Measurements from ENCODE around the gene CCHCR1.

CCHCR1 gene

DNA sequence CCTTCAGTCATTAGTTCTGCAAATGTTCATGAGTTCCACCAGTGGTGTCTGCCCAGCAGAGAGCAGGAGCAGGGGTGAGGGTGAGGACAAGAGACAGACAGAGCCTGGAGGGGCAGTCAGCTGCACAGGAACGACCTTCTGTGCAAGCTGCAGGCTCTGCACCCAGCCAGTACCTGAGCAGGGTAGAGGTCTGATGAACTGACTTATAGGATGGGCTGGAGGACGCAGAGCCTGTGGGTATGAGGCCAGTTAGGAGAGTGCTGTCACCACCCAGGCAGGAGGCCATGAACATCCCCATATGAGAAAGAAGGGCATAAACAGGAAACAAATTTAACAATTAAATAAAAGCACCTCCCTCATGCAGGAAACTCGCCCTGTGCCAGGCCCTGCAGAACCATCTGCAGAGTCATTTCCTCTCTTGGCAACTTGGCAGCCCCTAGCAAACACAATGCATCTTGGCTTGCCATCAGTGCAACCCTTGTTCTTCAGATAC is 63.2 kb downstream of the CCHCR1 start:
- no peak for DNase-seq

DNA sequence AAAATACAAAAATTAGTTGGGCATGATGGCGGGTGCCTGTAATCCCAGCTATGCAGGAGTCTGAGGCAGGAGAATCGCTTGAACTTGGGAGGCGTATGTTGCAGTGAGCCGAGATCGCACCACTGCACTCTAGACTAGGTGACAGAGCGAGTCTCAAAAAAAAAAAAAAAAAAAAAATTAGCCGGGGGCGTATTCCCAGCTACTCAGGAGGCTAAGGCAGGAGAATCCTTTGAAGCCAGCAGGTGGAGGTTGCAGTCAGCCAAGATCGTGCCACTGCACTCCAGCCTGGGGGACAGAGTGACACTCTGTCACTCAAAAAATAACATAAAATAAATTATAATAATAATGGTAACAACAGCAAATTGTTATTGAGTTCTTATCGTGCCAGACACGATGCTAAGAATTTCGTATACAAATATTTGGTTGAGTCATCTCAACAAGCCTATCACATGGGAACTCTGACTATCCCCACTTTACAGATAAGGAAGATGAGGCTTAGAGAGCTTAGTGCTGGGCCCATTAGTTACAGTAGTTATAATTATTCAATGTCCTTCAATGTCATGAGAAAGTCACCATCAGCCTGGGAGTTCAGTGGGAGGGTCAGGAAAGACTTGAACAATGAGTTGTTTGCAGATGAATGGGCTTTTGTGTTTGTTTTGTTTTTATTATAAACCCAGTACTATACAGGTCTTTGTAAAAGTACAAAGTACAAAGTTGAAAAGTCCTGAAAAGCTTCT is 64.7 kb downstream of the CCHCR1 start:
- no peak for DNase-seq
